Skeletal muscle tissue (tissue), 4 donors: ENCODE measurements around the gene NALCN. TPM values are rescaled to one million over a fixed set of nuclear protein-coding genes. Genes with fewer than 3 reads are reported as not detected.

Experiments
- H3K27ac ChIP-seq: one replicate; pipeline ENCODE4 v1.7.0; 2013; ENCODE audit warnings: mild to moderate bottlenecking, low read depth, low read length, inconsistent platforms
- H3K27me3 ChIP-seq, 3 donors: one replicate each; pipeline ENCODE4 v1.7.0; 2013; ENCODE audit warnings: low read length in 3 of 3; ENCODE audit not compliant: control insufficient read depth in 3 of 3, insufficient read depth in 3 of 3
- H3K36me3 ChIP-seq, 3 donors: one replicate each; pipeline ENCODE4 v1.7.0; 2013; ENCODE audit warnings: low read length in 3 of 3; ENCODE audit not compliant: control insufficient read depth in 3 of 3, insufficient read depth in 3 of 3
- H3K4me1 ChIP-seq, 3 donors: one replicate each; pipeline ENCODE4 v1.7.0; 2013; ENCODE audit warnings: low read length in 3 of 3, mild to moderate bottlenecking in 3 of 3; ENCODE audit not compliant: control insufficient read depth in 3 of 3, insufficient read depth in 3 of 3
- H3K4me3 ChIP-seq, 3 donors: one replicate each; pipeline ENCODE4 v1.7.0; 2013; ENCODE audit warnings: low read length in 3 of 3
- H3K9ac ChIP-seq, 3 donors: one replicate each; pipeline ENCODE4 v1.7.0; 2013; ENCODE audit warnings: low read length in 3 of 3, mild to moderate bottlenecking in 3 of 3, moderate library complexity in 2 of 3, low read depth in 1 of 3
- H3K9me3 ChIP-seq, 3 donors: one replicate each; pipeline ENCODE4 v1.7.0; 2013; ENCODE audit warnings: low read length in 3 of 3; ENCODE audit not compliant: control insufficient read depth in 3 of 3
- total RNA-seq: library from RNA; depleted of rRNA; stranded (reverse); fragments of >200 nt; gene quantifications from one replicate; pipeline ENCODE4 v1.2.3, GENCODE V29; 2014
- donor health status: Osteomylitis.

The NALCN gene
- total RNA-seq, 1 donor from 2014 or later = 1.0 TPM

GRCh38 chr13:101300531-101300930 is 115.8 kb downstream of the NALCN start:
- no peaks in the 10 kb centered on the region for H3K4me1 ChIP-seq
- no peaks in the 10 kb centered on the region for H3K36me3 ChIP-seq
- no peak overlapping the region for H3K9ac ChIP-seq
- no peaks in the 10 kb centered on the region for H3K9me3 ChIP-seq
- no peak overlapping the region for H3K27ac ChIP-seq
- H3K4me3 ChIP-seq = no peak overlapping the region
- H3K27me3 ChIP-seq = no peaks in the 10 kb centered on the region

- no peak overlapping the region for H3K9ac ChIP-seq
- no peak overlapping the region for H3K27ac ChIP-seq
- H3K9me3 ChIP-seq = no peaks in the 10 kb centered on the region
- H3K4me3 ChIP-seq = no peak overlapping the region
- no peaks in the 10 kb centered on the region for H3K36me3 ChIP-seq
- H3K4me1 ChIP-seq = no peaks in the 10 kb centered on the region
- H3K27me3 ChIP-seq = no peaks in the 10 kb centered on the region
Measured at GRCh38 chr13:101298517-101298916, 117.8 kb downstream of the NALCN start.

DNA sequence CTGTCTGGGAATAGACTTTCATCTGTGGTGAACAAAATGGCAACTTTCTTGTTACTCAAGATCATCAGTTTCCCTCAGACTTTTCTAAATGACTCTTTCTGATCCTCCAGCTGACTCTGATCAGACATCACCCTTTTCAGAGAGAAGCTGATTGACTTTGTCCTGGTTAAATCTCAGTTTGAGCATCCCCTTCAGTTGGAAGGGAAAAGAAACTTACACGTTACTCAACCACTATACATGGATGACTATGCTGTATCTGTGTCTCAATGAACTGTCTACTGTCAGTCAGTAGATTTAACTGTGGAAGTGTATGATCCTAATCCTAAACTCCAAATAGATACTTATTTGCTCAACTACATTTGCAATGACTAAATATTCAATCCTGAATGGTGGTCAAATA is 118.5 kb downstream of the NALCN start:
- Histone ChIP-seq H3K9ac (no peak overlapping the region), H3K36me3 (no peaks in the 10 kb centered on the region), H3K4me3 (no peak overlapping the region), H3K27ac (no peak overlapping the region), H3K4me1 (no peaks in the 10 kb centered on the region), H3K27me3 (no peaks in the 10 kb centered on the region), H3K9me3 (no peaks in the 10 kb centered on the region)

DNA sequence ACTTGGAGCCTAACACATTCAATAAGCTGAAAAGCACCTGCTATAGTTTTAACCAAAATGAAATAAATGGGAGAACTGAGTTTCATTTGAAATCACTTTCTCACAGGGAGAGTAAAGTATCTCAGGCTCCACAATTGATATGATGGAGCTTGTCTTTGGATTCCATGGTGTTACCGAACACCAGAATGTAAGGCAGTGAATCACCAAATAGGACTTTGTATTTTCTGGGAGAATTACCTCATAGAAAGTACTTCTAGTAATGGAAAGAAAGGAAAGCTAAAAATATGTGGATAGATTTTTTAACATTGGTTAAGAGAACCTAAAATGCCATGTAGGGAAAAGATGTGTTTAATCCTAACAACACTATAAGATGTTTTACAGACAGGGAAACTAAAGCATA is 123.6 kb downstream of the NALCN start:
- H3K4me1 ChIP-seq = no peaks in the 10 kb centered on the region
- H3K4me3 ChIP-seq = no peak overlapping the region
- H3K27me3 ChIP-seq = no peaks in the 10 kb centered on the region
- H3K36me3 ChIP-seq = no peaks in the 10 kb centered on the region
- H3K27ac ChIP-seq = no peak overlapping the region
- H3K9ac ChIP-seq = no peak overlapping the region
- no peaks in the 10 kb centered on the region for H3K9me3 ChIP-seq

- no peak overlapping the region for H3K27ac ChIP-seq
- H3K4me1 ChIP-seq = no peaks in the 10 kb centered on the region
- H3K9me3 ChIP-seq = no peaks in the 10 kb centered on the region
- no peak overlapping the region for H3K4me3 ChIP-seq
- H3K27me3 ChIP-seq = no peaks in the 10 kb centered on the region
- no peak overlapping the region for H3K9ac ChIP-seq
- no peaks in the 10 kb centered on the region for H3K36me3 ChIP-seq
Measured at GRCh38 chr13:101291646-101292515, 124.4 kb downstream of the NALCN start.

DNA sequence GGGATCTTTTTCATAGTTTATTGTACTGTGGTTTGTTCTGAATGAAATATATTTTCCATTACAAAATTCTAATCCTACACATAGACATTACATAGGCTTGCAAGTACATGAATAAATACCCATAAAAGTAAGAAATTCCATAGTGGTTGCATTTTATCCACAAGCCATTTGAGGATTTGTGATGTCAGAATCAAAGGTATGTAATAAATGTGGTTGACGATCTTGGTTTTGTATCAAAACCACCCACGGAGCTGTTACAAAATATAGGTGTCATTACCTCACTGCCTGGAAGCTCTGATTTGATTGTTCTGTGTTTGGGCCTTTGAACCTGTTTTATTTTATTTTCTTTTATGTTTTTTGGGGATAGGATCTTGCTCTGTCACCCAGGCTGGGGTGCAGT is 125.1 kb downstream of the NALCN start:
- Histone ChIP-seq H3K36me3 (no peaks in the 10 kb centered on the region), H3K9me3 (no peaks in the 10 kb centered on the region), H3K27me3 (no peaks in the 10 kb centered on the region), H3K9ac (no peak overlapping the region), H3K27ac (no peak overlapping the region), H3K4me1 (no peaks in the 10 kb centered on the region), H3K4me3 (no peak overlapping the region)

GRCh38 chr13:101289764-101290163 is 126.5 kb downstream of the NALCN start:
- no peaks in the 10 kb centered on the region for H3K36me3 ChIP-seq
- no peak overlapping the region for H3K9ac ChIP-seq
- no peak overlapping the region for H3K27ac ChIP-seq
- no peaks in the 10 kb centered on the region for H3K9me3 ChIP-seq
- H3K27me3 ChIP-seq = no peaks in the 10 kb centered on the region
- no peak overlapping the region for H3K4me3 ChIP-seq
- H3K4me1 ChIP-seq = no peaks in the 10 kb centered on the region

DNA sequence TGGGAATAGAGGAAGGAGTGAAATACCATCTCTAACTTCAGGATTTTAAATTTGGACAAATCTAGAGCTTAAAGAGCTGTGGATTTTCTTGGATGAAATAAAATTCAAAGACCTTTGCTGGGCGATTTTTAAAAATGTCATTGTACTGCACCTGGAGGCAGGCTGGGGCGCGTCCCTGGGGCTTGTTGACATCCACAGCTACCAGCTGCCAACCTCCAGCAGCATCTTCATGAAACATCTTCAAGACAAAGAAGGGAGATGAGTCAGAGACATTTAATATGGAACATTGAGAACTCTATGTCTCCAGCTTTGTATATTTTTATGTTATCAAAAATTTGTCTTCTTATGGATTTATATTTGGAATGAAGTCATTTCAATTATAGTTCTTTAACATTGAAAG is 132.5 kb downstream of the NALCN start:
- Histone ChIP-seq H3K9me3 (no peaks in the 10 kb centered on the region), H3K27ac (no peak overlapping the region), H3K36me3 (no peaks in the 10 kb centered on the region), H3K4me1 (no peaks in the 10 kb centered on the region), H3K27me3 (no peaks in the 10 kb centered on the region), H3K4me3 (no peak overlapping the region), H3K9ac (no peak overlapping the region)

DNA sequence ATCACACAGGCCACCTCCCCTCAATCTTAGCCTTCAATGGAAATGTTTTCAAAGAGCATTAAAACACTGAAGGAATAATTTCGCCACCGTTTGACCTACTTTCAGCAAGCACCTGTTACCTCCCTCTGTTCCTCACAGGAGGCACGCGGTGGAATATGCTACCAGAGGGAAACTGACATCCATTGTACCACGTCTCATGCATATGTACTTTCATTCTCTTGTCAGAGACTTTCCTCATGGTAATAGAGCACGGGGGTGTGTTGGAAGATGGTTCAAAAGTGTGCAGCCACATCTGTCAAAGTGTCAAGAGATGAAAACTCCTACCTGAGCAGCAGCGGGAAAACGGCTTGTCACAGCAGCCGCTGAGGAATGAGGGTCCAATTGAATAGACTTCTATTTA is 143.4 kb downstream of the NALCN start:
- no peaks in the 10 kb centered on the region for H3K36me3 ChIP-seq
- no peak overlapping the region for H3K4me3 ChIP-seq
- no peaks in the 10 kb centered on the region for H3K27me3 ChIP-seq
- no peak overlapping the region for H3K27ac ChIP-seq
- no peak overlapping the region for H3K9ac ChIP-seq
- no peaks in the 10 kb centered on the region for H3K9me3 ChIP-seq
- H3K4me1 ChIP-seq = no peaks in the 10 kb centered on the region

DNA sequence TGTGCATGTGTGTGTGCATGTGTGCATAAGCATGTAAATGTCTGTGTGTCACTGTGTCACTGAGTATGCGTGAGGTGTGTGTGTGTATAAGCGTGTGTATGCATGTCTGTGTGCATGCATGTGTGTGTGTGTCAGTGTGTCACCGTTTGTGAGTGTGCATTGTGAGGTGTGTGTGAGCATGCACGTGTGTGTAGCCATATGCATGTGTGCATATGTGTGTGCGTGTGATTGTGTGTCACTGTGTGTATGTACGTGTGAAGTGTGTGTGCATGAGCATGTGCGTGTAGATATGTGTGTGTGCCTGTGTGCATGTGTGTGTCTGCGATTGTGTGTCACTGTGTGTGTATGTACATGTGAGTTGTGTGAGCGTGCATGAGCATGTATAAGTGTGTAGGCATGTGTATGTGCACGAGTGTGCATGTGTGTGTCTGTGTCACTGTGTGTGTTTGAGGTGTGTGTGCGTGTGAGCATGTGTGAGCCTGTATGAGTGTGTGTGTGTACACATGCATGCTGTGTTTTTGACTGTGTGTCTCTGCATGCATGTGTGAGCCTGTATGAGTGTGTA is 144.5 kb downstream of the NALCN start:
- Histone ChIP-seq H3K4me3 (no peak overlapping the region), H3K9ac (no peak overlapping the region), H3K4me1 (no peaks in the 10 kb centered on the region), H3K9me3 (no peaks in the 10 kb centered on the region), H3K27me3 (no peaks in the 10 kb centered on the region), H3K36me3 (no peaks in the 10 kb centered on the region), H3K27ac (no peak overlapping the region)
